ENCODE results near the gene ADH4.
"Not testable (repeated sequence)": the region's sequence is repeated elsewhere in the genome, so short reads cannot be mapped to it uniquely, and the experiment has no call there.

Gene ADH4

DNA sequence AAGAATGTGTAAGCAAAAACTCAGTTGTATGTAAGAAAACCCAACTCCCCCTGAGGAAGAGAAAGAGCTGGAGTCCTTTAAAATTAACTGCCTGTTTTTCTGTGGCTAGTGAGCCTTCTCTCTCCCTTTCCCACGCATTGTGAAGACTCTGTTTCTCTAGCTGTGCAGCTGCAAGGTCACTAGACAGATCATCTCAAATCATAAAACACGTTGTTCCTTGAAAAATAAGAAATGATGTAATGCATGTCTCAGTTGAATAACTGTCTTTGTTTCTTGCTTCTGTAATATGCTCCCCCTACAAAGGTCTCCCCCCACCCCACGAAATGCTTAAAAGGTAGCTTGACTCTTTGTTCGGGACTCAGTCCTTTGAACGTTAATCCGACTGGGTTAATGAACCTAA lies 63.2 kb downstream of the ADH4 start:
- not testable (repeated sequence) for DNase-seq

- DNase-seq, result no peak
These were observed 64.3 kb downstream of the ADH4 start for GRCh38 chr4:99079625-99080295.

DNA sequence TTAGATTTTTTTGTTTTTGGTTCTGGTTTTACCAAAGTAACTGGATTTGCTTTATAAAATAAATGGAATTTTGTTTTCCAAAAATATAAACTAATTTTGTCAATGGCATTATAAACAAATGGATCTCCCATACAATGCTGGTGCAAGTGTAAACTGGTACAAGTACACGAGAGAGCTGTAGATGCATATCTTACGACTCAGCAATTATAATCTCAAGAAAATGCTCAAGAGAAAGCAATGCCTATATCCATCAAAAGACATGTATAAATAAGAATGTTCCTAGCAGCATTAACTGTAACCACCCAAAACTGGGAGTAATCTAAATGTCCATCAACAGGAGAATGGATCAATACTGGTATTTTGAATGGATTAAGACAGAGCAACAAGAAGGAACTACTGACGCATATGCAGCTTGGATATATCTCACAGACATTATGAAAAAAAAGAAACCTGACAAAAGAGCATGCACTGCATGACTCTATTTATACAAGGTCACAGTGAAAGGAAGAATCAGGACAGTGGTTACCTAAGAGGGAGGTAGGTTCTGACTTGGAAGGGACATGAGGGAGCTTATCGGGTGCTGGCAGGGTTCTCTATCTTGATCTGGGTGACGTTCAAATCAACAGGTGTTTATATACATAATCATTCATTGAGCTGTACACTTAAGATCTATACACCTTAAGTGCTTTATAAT lies 65.0 kb downstream of the ADH4 start:
- DNase-seq, result no peak

DNA sequence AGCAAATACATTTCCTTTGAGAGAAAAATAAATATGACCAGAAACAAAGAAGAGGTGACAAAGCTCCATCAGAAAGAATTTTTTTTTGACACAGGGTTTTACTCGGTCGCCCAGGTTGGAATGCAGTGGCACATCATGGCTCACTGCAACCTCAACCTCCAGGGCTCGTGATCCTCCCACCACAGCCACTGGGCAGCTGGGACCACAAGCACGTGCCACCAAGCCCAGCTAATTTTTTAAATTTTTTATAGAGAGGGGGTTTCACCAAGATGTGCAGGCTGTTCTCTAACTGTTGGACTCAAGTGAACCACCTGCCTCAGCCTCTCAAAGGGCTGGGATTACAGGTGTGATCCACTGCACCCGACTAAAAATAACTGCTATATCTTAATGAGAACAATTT lies 65.8 kb downstream of the ADH4 start:
- DNase-seq, result no peak

- DNase-seq, result no peak
These were observed 66.9 kb downstream of the ADH4 start for GRCh38 chr4:99077177-99077576.

DNA sequence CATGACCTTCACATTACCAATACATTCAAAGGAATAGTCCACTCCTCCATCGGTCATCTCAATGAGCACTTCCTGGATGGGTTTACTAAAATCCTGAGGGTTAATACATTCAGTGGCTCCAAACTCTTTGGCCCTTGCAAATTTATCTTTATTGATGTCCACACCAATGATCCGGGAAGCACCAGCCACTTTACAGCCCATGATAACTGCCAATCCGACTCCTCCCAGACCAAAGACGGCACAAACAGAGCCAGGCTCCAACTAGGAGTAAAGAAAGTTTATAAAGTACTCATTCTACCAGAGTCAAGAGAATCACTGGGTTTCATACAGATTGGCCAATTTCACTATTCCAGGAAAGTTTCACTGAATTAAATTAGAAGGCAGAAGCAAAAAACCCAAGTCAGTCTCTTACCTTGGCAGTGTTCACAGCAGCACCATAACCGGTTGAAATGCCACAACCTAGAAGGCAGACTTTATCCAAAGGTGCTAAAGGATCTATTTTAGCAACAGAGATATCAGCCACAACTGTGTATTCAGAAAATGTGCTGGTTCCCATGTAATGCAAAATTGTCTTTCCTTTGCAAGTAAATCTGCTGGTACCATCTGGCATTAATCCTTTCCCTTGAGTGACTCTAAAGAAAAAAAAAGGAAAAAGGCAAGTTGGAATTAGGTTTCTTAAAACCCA lies 67.7 kb downstream of the ADH4 start:
- DNase-seq, result no peak

DNA sequence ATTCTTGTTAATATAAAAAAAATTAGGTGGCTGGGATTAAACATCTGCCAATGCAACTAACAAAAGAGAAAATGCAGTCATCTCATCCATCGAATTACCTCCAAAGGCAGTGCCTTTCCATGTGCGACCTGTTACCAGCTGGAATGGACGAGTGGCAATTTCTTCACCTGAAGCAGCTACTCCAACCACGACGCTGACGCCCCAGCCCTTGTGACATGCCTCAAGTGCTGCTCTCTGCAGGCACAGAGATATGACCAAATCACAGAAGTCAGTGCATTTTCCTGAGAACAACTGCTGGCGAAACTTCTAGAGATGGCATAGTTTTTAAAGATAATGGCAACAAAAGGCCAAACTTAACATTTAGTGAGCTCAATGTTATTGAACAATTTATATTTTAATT lies 69.3 kb downstream of the ADH4 start:
- DNase-seq, result no peak
